ENCODE results near the gene HADHB.

DNA sequence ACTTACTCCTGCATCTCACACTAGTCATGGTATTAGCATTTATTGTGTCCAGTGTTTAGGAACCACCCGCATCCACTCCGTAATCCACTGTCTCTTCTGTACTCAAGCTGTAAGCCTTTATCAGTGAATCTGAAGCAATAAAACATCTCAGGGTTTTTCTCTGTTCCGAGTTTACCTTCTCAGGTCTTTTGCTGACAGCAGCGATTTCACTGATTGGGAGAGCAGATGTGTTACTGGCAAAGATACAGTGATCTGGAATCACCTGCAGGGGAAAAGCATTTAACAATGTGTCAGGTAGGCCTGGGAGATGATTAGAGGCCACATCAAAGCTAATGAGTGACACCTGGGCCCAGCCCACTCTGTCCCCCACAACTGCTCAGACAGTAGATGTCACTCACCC lies 47.2 kb upstream of the HADHB start:
- TF ChIP-seq EZH2 (IDR thresholded peaks at IDR 0.05; ENCODE audit: borderline replicate concordance, low read length) = no peak
- TF ChIP-seq, protein P1, sequence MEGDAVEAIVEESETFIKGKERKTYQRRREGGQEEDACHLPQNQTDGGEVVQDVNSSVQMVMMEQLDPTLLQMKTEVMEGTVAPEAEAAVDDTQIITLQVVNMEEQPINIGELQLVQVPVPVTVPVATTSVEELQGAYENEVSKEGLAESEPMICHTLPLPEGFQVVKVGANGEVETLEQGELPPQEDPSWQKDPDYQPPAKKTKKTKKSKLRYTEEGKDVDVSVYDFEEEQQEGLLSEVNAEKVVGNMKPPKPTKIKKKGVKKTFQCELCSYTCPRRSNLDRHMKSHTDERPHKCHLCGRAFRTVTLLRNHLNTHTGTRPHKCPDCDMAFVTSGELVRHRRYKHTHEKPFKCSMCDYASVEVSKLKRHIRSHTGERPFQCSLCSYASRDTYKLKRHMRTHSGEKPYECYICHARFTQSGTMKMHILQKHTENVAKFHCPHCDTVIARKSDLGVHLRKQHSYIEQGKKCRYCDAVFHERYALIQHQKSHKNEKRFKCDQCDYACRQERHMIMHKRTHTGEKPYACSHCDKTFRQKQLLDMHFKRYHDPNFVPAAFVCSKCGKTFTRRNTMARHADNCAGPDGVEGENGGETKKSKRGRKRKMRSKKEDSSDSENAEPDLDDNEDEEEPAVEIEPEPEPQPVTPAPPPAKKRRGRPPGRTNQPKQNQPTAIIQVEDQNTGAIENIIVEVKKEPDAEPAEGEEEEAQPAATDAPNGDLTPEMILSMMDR (IDR thresholded peaks at IDR 0.05; ENCODE audit: low read length) = no peak

Data from OCI-LY1 (cell line).